H54 (cell line): ENCODE measurements around the gene LDHD.
"Not testable (repeated sequence)": the region's sequence is repeated elsewhere in the genome, so short reads cannot be mapped to it uniquely, and the experiment has no call there.

Experiments used
- DNase-seq: peaks from one replicate; pipeline ENCODE4 v3.0.0; 2011; ENCODE audit warnings: low spot score, mixed read lengths; ENCODE audit not compliant: insufficient read length
- FAIRE-seq: peaks from 3 replicates; lab custom pipeline; 2011; peaks lifted over from hg19 to GRCh38; lab: Jason Lieb, UNC
- POLR2A ChIP-seq: IDR thresholded peaks from 2 replicates; pipeline ENCODE4 v1.6.1; 2011; ENCODE audit warnings: low read depth, mild to moderate bottlenecking, low read length

LDHD gene

GRCh38 chr16:75116081-75116910 lies at the start of gene LDHD:
Gene LDHD (minus strand): TSS chr16:75116780. CDS start chr16:75116720, 60 bp downstream.
- peak; percentile 94 for DNase-seq
- peak; percentile 90 for FAIRE-seq
- no peak; the same call in 1 of the 2 replicates for TF ChIP-seq POLR2A

GRCh38 chr16:75160386-75160785 lies 43.8 kb upstream of the LDHD start:
- no peak for TF ChIP-seq POLR2A
- DNase-seq (no peak), FAIRE-seq (no peak)

- FAIRE-seq (no peak), DNase-seq (no peak)
- no peak for TF ChIP-seq POLR2A
Measured at GRCh38 chr16:75152635-75153034, 36.1 kb upstream of the LDHD start.

- DNase-seq, result no peak
- FAIRE-seq, result no peak
- no peak for TF ChIP-seq POLR2A
Measured at GRCh38 chr16:75151798-75152197, 35.2 kb upstream of the LDHD start.

- TF ChIP-seq POLR2A, result peak; percentile 79
- peak; percentile 75 for FAIRE-seq
- peak; percentile 89 for DNase-seq
Measured at GRCh38 chr16:75148311-75149195, 32.0 kb upstream of the LDHD start, which contains the start of gene ZFP1. Gene ZFP1 (plus strand): TSS chr16:75148524. CDS start chr16:75152952, 4,428 bp downstream.

GRCh38 chr16:75147968-75148310 lies 31.4 kb upstream of the LDHD start:
- DNase-seq, result no peak
- no peak for TF ChIP-seq POLR2A
- FAIRE-seq, result no peak

- FAIRE-seq, result no peak
- no peak for TF ChIP-seq POLR2A
- DNase-seq, result no peak
Measured at GRCh38 chr16:75143941-75144340, 27.4 kb upstream of the LDHD start.

GRCh38 chr16:75139498-75139897 lies 22.9 kb upstream of the LDHD start:
- FAIRE-seq, result no peak
- no peak for TF ChIP-seq POLR2A
- no peak for DNase-seq

- TF ChIP-seq POLR2A, result no peak
- DNase-seq (peak; percentile 40), FAIRE-seq (peak; percentile 38)
Measured at GRCh38 chr16:75138636-75139035, 22.1 kb upstream of the LDHD start.

- TF ChIP-seq POLR2A, result no peak
- DNase-seq (no peak), FAIRE-seq (no peak)
Measured at GRCh38 chr16:75138233-75138632, 21.7 kb upstream of the LDHD start.

- TF ChIP-seq POLR2A, result no peak
- no peak for FAIRE-seq
Measured at GRCh38 chr16:75131081-75131480, 14.5 kb upstream of the LDHD start.

GRCh38 chr16:75130150-75130771 lies 13.7 kb upstream of the LDHD start:
- DNase-seq (no peak), FAIRE-seq (no peak)
- no peak for TF ChIP-seq POLR2A

More at GRCh38 chr16:75131081-75131480, 14.5 kb upstream of the LDHD start:
- no peak for DNase-seq

GRCh38 chr16:75129421-75130149 lies 13.0 kb upstream of the LDHD start:
- not testable (repeated sequence) for FAIRE-seq, DNase-seq
